Bronchial epithelial cell (primary cell): ENCODE data around the gene MRPL45. TPM values are rescaled to one million over a fixed set of nuclear protein-coding genes. Genes with fewer than 3 reads are reported as not detected.

Experiments used
- DNase-seq: peaks from one replicate; pipeline ENCODE4 v3.0.0-alpha.2; 2010; ENCODE audit warnings: low read depth
- FAIRE-seq: peaks from 2 replicates; lab custom pipeline; 2011; peaks lifted over from hg19 to GRCh38; lab: Jason Lieb, UNC
- H3K27me3 ChIP-seq: 2 replicates; pipeline ENCODE4 v1.5.1; 2011; ENCODE audit warnings: low read length; ENCODE audit not compliant: control insufficient read depth, insufficient read depth
- H3K36me3 ChIP-seq: 2 replicates; pipeline ENCODE4 v1.5.1; 2011; ENCODE audit warnings: low read length; ENCODE audit not compliant: control insufficient read depth, insufficient read depth
- H3K4me3 ChIP-seq: 2 replicates; pipeline ENCODE4 v1.5.1; 2011; ENCODE audit warnings: mild to moderate bottlenecking, low read depth, low read length, control low read depth
- CTCF ChIP-seq: IDR thresholded peaks from 2 replicates; pipeline ENCODE4 v1.5.1; 2011; ENCODE audit warnings: mild to moderate bottlenecking, moderate library complexity, low read length, control low read depth, inconsistent platforms; ENCODE audit not compliant: insufficient read depth, severe bottlenecking
- total RNA-seq: library from RNA; depleted of rRNA; stranded (reverse); fragments of >200 nt; gene quantifications from 2 replicates; pipeline ENCODE4 v1.2.1, GENCODE V29; 2014

The MRPL45 gene
- total RNA-seq, 1 donor from 2014 or later = 23.7 TPM

DNA sequence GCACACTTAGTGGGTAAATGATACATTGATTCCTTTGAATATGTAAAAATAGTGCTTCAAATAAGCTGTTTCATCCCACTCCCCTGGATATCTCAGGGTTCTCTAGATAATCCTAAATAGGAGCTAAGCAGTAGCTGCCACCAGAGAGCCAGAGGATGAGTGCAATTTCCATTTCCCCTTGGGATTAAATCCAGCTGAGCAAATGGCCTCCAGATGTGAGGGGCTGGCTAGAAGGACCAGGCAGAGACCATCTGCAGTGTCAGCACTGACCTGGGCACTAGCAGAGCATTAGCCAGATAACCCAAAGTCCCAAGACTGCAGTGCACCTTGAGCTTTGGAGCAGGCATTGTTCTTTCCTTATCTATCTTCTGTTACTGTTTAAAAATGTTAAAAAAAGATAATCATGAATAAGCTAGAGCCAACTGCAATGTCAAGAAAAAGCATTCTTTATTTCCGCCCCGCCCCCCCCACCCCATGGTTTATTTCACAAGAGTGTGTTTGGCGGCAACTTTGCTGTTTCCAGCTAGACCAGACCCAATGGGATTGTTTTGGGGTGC lies 27.3 kb downstream of the MRPL45 start:
- no peak overlapping the region for H3K4me3 ChIP-seq
- H3K27me3 ChIP-seq = no peaks in the 10 kb centered on the region
- no peak for DNase-seq
- TF ChIP-seq CTCF = no peak
- H3K36me3 ChIP-seq = peaks cover 14% of the 10 kb centered on the region
- no peak for FAIRE-seq

DNA sequence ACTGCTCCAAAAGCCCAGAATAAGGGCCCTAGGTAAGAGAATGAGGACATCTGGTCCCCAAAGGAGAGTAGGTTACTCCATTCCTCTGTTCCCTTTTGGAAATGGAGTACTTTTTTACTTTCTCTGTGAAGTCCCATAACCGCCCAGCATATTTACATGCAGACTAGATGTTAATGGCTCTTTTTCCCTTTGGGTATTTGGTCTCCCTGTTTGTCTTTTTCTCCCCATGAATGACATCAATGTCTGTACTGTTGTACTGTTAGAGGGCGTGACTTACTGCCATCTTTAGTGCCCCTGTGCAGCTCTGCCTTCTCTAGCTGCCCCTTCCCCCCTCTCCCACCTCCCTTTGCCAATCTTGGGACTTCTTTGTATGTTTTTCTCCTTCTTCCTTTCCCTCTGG lies 27.8 kb downstream of the MRPL45 start:
- DNase-seq (no peak), FAIRE-seq (no peak)
- Histone ChIP-seq H3K36me3 (peaks cover 12% of the 10 kb centered on the region), H3K27me3 (no peaks in the 10 kb centered on the region), H3K4me3 (no peak overlapping the region)
- no peak for TF ChIP-seq CTCF

- no peak for TF ChIP-seq CTCF
- Histone ChIP-seq H3K36me3 (peaks cover 12% of the 10 kb centered on the region), H3K4me3 (no peak overlapping the region), H3K27me3 (no peaks in the 10 kb centered on the region)
- FAIRE-seq (no peak), DNase-seq (no peak)
These were observed 28.4 kb downstream of the MRPL45 start for GRCh38 chr17:38325221-38325851.

GRCh38 chr17:38326996-38327792 lies 30.2 kb downstream of the MRPL45 start:
- H3K4me3 ChIP-seq = no peak overlapping the region
- FAIRE-seq (no peak), DNase-seq (no peak)
- H3K27me3 ChIP-seq = no peaks in the 10 kb centered on the region
- TF ChIP-seq CTCF = no peak
- peaks cover 11% of the 10 kb centered on the region for H3K36me3 ChIP-seq

DNA sequence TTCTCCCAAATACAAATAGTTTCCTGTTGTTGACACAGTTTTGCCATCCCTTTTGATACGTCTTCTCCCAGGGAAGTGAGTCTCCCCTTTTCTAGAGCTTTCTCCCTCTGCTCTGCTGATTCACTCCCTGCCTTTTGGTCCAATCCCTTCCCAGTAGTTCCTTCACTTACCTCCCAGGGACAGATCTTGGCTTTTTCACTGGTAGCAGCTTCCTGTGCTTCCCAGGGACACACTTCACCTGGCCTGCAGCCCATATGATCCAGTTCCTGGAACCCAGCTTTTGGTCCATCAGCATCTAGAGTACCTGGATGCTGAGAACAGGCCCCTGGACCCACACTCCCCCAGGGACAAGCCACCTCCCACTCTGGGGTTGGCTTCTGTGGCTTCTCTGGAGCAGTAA lies 31.0 kb downstream of the MRPL45 start:
- peaks cover under 1% of the 10 kb centered on the region for H3K27me3 ChIP-seq
- FAIRE-seq = no peak

More for the DNA sequence above, 31.0 kb downstream of the MRPL45 start:
- no peak overlapping the region for H3K4me3 ChIP-seq
- no peak for TF ChIP-seq CTCF
- DNase-seq = no peak
- peaks cover 6% of the 10 kb centered on the region for H3K36me3 ChIP-seq
